ENCODE data around the gene MARCHF2.

MARCHF2 gene

GRCh38 chr19:8386990-8387389 is 26.1 kb upstream of the MARCHF2 start:
- Histone ChIP-seq H4K5ac (ENCODE audit: low read length) (no peak overlapping the region), H3K4me2 (ENCODE audit: low read length) (no peak overlapping the region), H3K36me3 (ENCODE audit: control insufficient read depth, insufficient read depth, low read length) (no peaks in the 10 kb centered on the region), H2BK120ac (ENCODE audit: low read depth, low read length) (no peak overlapping the region), H2BK5ac (ENCODE audit: low read length) (no peak overlapping the region), H3K27me3 (ENCODE audit: insufficient read depth, low read length, poor library complexity) (no peaks in the 10 kb centered on the region), H3K18ac (ENCODE audit: low read length) (no peak overlapping the region), H3K23ac (ENCODE audit: low read length) (no peak overlapping the region), H3K56ac (ENCODE audit: low read length) (no peak overlapping the region), H3K27ac (ENCODE audit: low read depth, low read length) (no peak overlapping the region), H3K4me3 (ENCODE audit: low read length) (no peak overlapping the region), H2BK15ac (replicated peaks; ENCODE audit: low read depth) (no peak overlapping the region), H3K79me1 (ENCODE audit: low read length) (peaks cover 5% of the 10 kb centered on the region), H3K9ac (ENCODE audit: low read length) (no peak overlapping the region), H3K4ac (ENCODE audit: low read depth, low read length) (no peak overlapping the region), H2AK5ac (ENCODE audit: low read length) (no peak overlapping the region), H4K8ac (ENCODE audit: low read depth, low read length) (no peak overlapping the region), H3K4me1 (ENCODE audit: control insufficient read depth, low read depth, low read length) (no peaks in the 10 kb centered on the region), H3K79me2 (ENCODE audit: control insufficient read depth, insufficient read depth, low read length) (peaks cover 12% of the 10 kb centered on the region)
- no CpG with 5 or more reads among the region's 4 CpGs for WGBS (ENCODE audit: extremely low coverage, insufficient coverage, low lambda C conversion rate)
- no peak for DNase-seq

GRCh38 chr19:8387688-8388611 is 25.2 kb upstream of the MARCHF2 start:
- no peak overlapping the region for H3K23ac ChIP-seq (ENCODE audit: low read length)
- H3K27me3 ChIP-seq (ENCODE audit: insufficient read depth, low read length, poor library complexity) = no peaks in the 10 kb centered on the region
- H3K4me1 ChIP-seq (ENCODE audit: control insufficient read depth, low read depth, low read length) = no peaks in the 10 kb centered on the region
- H4K5ac ChIP-seq (ENCODE audit: low read length) = no peak overlapping the region
- no peak overlapping the region for H4K8ac ChIP-seq (ENCODE audit: low read depth, low read length)
- H3K9ac ChIP-seq (ENCODE audit: low read length) = no peak overlapping the region
- H2BK120ac ChIP-seq (ENCODE audit: low read depth, low read length) = no peak overlapping the region
- no peaks in the 10 kb centered on the region for H3K36me3 ChIP-seq (ENCODE audit: control insufficient read depth, insufficient read depth, low read length)
- H2BK15ac ChIP-seq (replicated peaks; ENCODE audit: low read depth) = no peak overlapping the region
- H2AK5ac ChIP-seq (ENCODE audit: low read length) = no peak overlapping the region
- no peak overlapping the region for H2BK5ac ChIP-seq (ENCODE audit: low read length)
- peaks cover 6% of the 10 kb centered on the region for H3K79me1 ChIP-seq (ENCODE audit: low read length)
- DNase-seq = no peak
- no CpG with 5 or more reads among the region's 16 CpGs for WGBS (ENCODE audit: extremely low coverage, insufficient coverage, low lambda C conversion rate)
- H3K27ac ChIP-seq (ENCODE audit: low read depth, low read length) = no peak overlapping the region
- no peak overlapping the region for H3K4me3 ChIP-seq (ENCODE audit: low read length)
- peaks cover 18% of the 10 kb centered on the region for H3K79me2 ChIP-seq (ENCODE audit: control insufficient read depth, insufficient read depth, low read length)
- no peak overlapping the region for H3K18ac ChIP-seq (ENCODE audit: low read length)
- H3K4ac ChIP-seq (ENCODE audit: low read depth, low read length) = no peak overlapping the region
- H3K56ac ChIP-seq (ENCODE audit: low read length) = no peak overlapping the region
- no peak overlapping the region for H3K4me2 ChIP-seq (ENCODE audit: low read length)

- Histone ChIP-seq H3K4me3 (ENCODE audit: low read length) (no peak overlapping the region), H3K79me1 (ENCODE audit: low read length) (peaks cover 9% of the 10 kb centered on the region), H2BK5ac (ENCODE audit: low read length) (no peak overlapping the region), H3K56ac (ENCODE audit: low read length) (no peak overlapping the region), H3K18ac (ENCODE audit: low read length) (no peak overlapping the region), H3K4me2 (ENCODE audit: low read length) (no peak overlapping the region), H3K4ac (ENCODE audit: low read depth, low read length) (no peak overlapping the region), H2BK120ac (ENCODE audit: low read depth, low read length) (no peak overlapping the region), H3K79me2 (ENCODE audit: control insufficient read depth, insufficient read depth, low read length) (peaks cover 25% of the 10 kb centered on the region), H4K8ac (ENCODE audit: low read depth, low read length) (no peak overlapping the region), H2AK5ac (ENCODE audit: low read length) (no peak overlapping the region), H3K23ac (ENCODE audit: low read length) (no peak overlapping the region), H3K36me3 (ENCODE audit: control insufficient read depth, insufficient read depth, low read length) (no peaks in the 10 kb centered on the region), H3K4me1 (ENCODE audit: control insufficient read depth, low read depth, low read length) (no peaks in the 10 kb centered on the region), H2BK15ac (replicated peaks; ENCODE audit: low read depth) (no peak overlapping the region), H3K9ac (ENCODE audit: low read length) (no peak overlapping the region), H3K27me3 (ENCODE audit: insufficient read depth, low read length, poor library complexity) (no peaks in the 10 kb centered on the region), H3K27ac (ENCODE audit: low read depth, low read length) (no peak overlapping the region), H4K5ac (ENCODE audit: low read length) (no peak overlapping the region)
- no peak for DNase-seq
- WGBS (ENCODE audit: extremely low coverage, insufficient coverage, low lambda C conversion rate) = no CpG with 5 or more reads among the region's 2 CpGs
Measured at GRCh38 chr19:8388612-8388958, 24.5 kb upstream of the MARCHF2 start.

GRCh38 chr19:8389891-8390616 is 23.1 kb upstream of the MARCHF2 start, which contains the start of gene RAB11B:
RAB11B (plus strand) TSS chr19:8390360; CDS start chr19:8390417, 57 bp downstream.
- no CpG with 5 or more reads among the region's 70 CpGs for WGBS (ENCODE audit: extremely low coverage, insufficient coverage, low lambda C conversion rate)
- no peaks in the 10 kb centered on the region for H3K36me3 ChIP-seq (ENCODE audit: control insufficient read depth, insufficient read depth, low read length)
- H4K8ac ChIP-seq (ENCODE audit: low read depth, low read length) = peak within 1 kb of the TSS; percentile 99
- peak within 1 kb of the TSS; percentile 99 for H3K56ac ChIP-seq (ENCODE audit: low read length)
- H3K9ac ChIP-seq (ENCODE audit: low read length) = peak within 1 kb of the TSS; percentile 99
- peak within 1 kb of the TSS; percentile 100 for H3K18ac ChIP-seq (ENCODE audit: low read length)
- peak within 1 kb of the TSS; percentile 97 for H2BK5ac ChIP-seq (ENCODE audit: low read length)
- H3K79me2 ChIP-seq (ENCODE audit: control insufficient read depth, insufficient read depth, low read length) = peaks cover 37% of the 10 kb centered on the region
- peaks cover 9% of the 10 kb centered on the region for H3K79me1 ChIP-seq (ENCODE audit: low read length)
- peak; percentile 100 for DNase-seq
- H3K27ac ChIP-seq (ENCODE audit: low read depth, low read length) = peak within 1 kb of the TSS; percentile 99
- peak within 1 kb of the TSS; percentile 61 for H3K4me2 ChIP-seq (ENCODE audit: low read length)
- H3K4ac ChIP-seq (ENCODE audit: low read depth, low read length) = peak within 1 kb of the TSS; percentile 100
- H2BK15ac ChIP-seq (replicated peaks; ENCODE audit: low read depth) = no peak within 1 kb of the TSS
- H4K5ac ChIP-seq (ENCODE audit: low read length) = no peak within 1 kb of the TSS
- H3K4me1 ChIP-seq (ENCODE audit: control insufficient read depth, low read depth, low read length) = no peaks in the 10 kb centered on the region
- peak within 1 kb of the TSS; percentile 90 for H3K4me3 ChIP-seq (ENCODE audit: low read length)
- H2AK5ac ChIP-seq (ENCODE audit: low read length) = no peak within 1 kb of the TSS
- H3K27me3 ChIP-seq (ENCODE audit: insufficient read depth, low read length, poor library complexity) = no peaks in the 10 kb centered on the region
- peak within 1 kb of the TSS; percentile 95 for H2BK120ac ChIP-seq (ENCODE audit: low read depth, low read length)
- peak within 1 kb of the TSS; percentile 45 for H3K23ac ChIP-seq (ENCODE audit: low read length)

GRCh38 chr19:8390617-8390981 is 22.5 kb upstream of the MARCHF2 start:
- Histone ChIP-seq H3K4ac (ENCODE audit: low read depth, low read length) (peak overlapping the region; percentile 100), H3K9ac (ENCODE audit: low read length) (peak overlapping the region; percentile 99), H3K27ac (ENCODE audit: low read depth, low read length) (peak overlapping the region; percentile 99), H3K23ac (ENCODE audit: low read length) (peak overlapping the region; percentile 45), H3K79me1 (ENCODE audit: low read length) (peaks cover 9% of the 10 kb centered on the region), H3K18ac (ENCODE audit: low read length) (peak overlapping the region; percentile 100), H3K4me2 (ENCODE audit: low read length) (no peak overlapping the region), H2BK15ac (replicated peaks; ENCODE audit: low read depth) (no peak overlapping the region), H3K36me3 (ENCODE audit: control insufficient read depth, insufficient read depth, low read length) (no peaks in the 10 kb centered on the region), H2AK5ac (ENCODE audit: low read length) (no peak overlapping the region), H3K4me3 (ENCODE audit: low read length) (peak overlapping the region; percentile 90), H3K4me1 (ENCODE audit: control insufficient read depth, low read depth, low read length) (no peaks in the 10 kb centered on the region), H2BK120ac (ENCODE audit: low read depth, low read length) (peak overlapping the region; percentile 95), H4K5ac (ENCODE audit: low read length) (no peak overlapping the region), H3K79me2 (ENCODE audit: control insufficient read depth, insufficient read depth, low read length) (peaks cover 37% of the 10 kb centered on the region), H4K8ac (ENCODE audit: low read depth, low read length) (peak overlapping the region; percentile 99), H2BK5ac (ENCODE audit: low read length) (peak overlapping the region; percentile 97), H3K27me3 (ENCODE audit: insufficient read depth, low read length, poor library complexity) (no peaks in the 10 kb centered on the region), H3K56ac (ENCODE audit: low read length) (peak overlapping the region; percentile 99)
- WGBS (ENCODE audit: extremely low coverage, insufficient coverage, low lambda C conversion rate) = no CpG with 5 or more reads among the region's 28 CpGs
- DNase-seq = peak; percentile 93

Data from mesendoderm (in vitro differentiated cells).